ENCODE results near the gene DGKB. TPM values are rescaled to one million over a fixed set of nuclear protein-coding genes. Genes with fewer than 3 reads are reported as not detected.

The DGKB gene
- total RNA-seq (2021) (not detected in 2 replicates), Bru-seq, nascent RNA (percentile 9 among the genes with signal in this experiment), BruChase-seq, experiment 1, labeled RNA remaining after a 2-hour chase (percentile 6 among the genes with signal in this experiment), BruChase-seq, experiment 2, labeled RNA remaining after a 6-hour chase (percentile 4 among the genes with signal in this experiment)
- long read RNA-seq, result 0 reads

- Histone ChIP-seq H3K27me3 (replicated peaks; ENCODE audit: insufficient read depth, low read depth, low read length, poor library complexity) (peaks cover 23% of the 10 kb centered on the region), H3K27ac (ENCODE audit: low read depth, low read length, poor library complexity, severe bottlenecking) (no peak within 1 kb of the TSS), H3K4me3 (ENCODE audit: low read depth, low read length, poor library complexity, severe bottlenecking) (peak within 1 kb of the TSS; percentile 12), H3K4me1 (ENCODE audit: insufficient read depth, low read length, poor library complexity, severe bottlenecking) (peaks cover 4% of the 10 kb centered on the region), H3K36me3 (ENCODE audit: insufficient read depth, low read length, poor library complexity, severe bottlenecking) (no peaks in the 10 kb centered on the region), H3K9me3 (ENCODE audit: low read depth, low read length, poor library complexity, severe bottlenecking) (no peaks in the 10 kb centered on the region)
- BruUV-seq (replicated peaks), result no TSS peak
- intact Hi-C loops (cut with micrococcal nuclease; ENCODE audit: unreplicated experiment), result no loop called here
- no peak for TF ChIP-seq CTCF (conservative IDR thresholded peaks at IDR 0.05; ENCODE audit: low read depth, low read length)
- no peak for TF ChIP-seq EZH2 (IDR thresholded peaks at IDR 0.05; ENCODE audit: borderline replicate concordance, low read depth, low read length, poor library complexity, severe bottlenecking)
- POLR2A ChIA-PET (ENCODE audit: low non-redundant PET), result no interaction called here
- DNase-seq (ENCODE audit: low spot score), result peak; percentile 20
- CTCF ChIA-PET, result no interaction called here
Measured at GRCh38 chr7:14902589-14903067, at the start of gene DGKB. TSS of gene DGKB (minus strand) at chr7:14902751.

GRCh38 chr7:14950013-14950412 lies 47.5 kb upstream of the DGKB start:
- Histone ChIP-seq H3K27ac (ENCODE audit: low read depth, low read length, poor library complexity, severe bottlenecking) (no peak overlapping the region), H3K4me3 (ENCODE audit: low read depth, low read length, poor library complexity, severe bottlenecking) (no peak overlapping the region), H3K4me1 (ENCODE audit: insufficient read depth, low read length, poor library complexity, severe bottlenecking) (no peaks in the 10 kb centered on the region), H3K27me3 (replicated peaks; ENCODE audit: insufficient read depth, low read depth, low read length, poor library complexity) (peaks cover 27% of the 10 kb centered on the region), H3K9me3 (ENCODE audit: low read depth, low read length, poor library complexity, severe bottlenecking) (no peaks in the 10 kb centered on the region), H3K36me3 (ENCODE audit: insufficient read depth, low read length, poor library complexity, severe bottlenecking) (no peaks in the 10 kb centered on the region)
- no peak for TF ChIP-seq EZH2 (IDR thresholded peaks at IDR 0.05; ENCODE audit: borderline replicate concordance, low read depth, low read length, poor library complexity, severe bottlenecking)
- TF ChIP-seq CTCF (conservative IDR thresholded peaks at IDR 0.05; ENCODE audit: low read depth, low read length), result no peak
- no TSS peak for BruUV-seq (replicated peaks)
- DNase-seq (ENCODE audit: low spot score), result peak; percentile 13
- intact Hi-C loops (cut with micrococcal nuclease; ENCODE audit: unreplicated experiment), result no loop called here
- ChIA-PET POLR2A (ENCODE audit: low non-redundant PET) (no interaction called here), CTCF (interaction anchor here (0.7 kb wide), 1 partner anchor 163 kb away, joined by 3 read pairs; no protein-coding TSS in a partner anchor)

- Histone ChIP-seq H3K4me3 (ENCODE audit: low read depth, low read length, poor library complexity, severe bottlenecking) (no peak overlapping the region), H3K27ac (ENCODE audit: low read depth, low read length, poor library complexity, severe bottlenecking) (no peak overlapping the region), H3K4me1 (ENCODE audit: insufficient read depth, low read length, poor library complexity, severe bottlenecking) (no peaks in the 10 kb centered on the region), H3K9me3 (ENCODE audit: low read depth, low read length, poor library complexity, severe bottlenecking) (no peaks in the 10 kb centered on the region), H3K27me3 (replicated peaks; ENCODE audit: insufficient read depth, low read depth, low read length, poor library complexity) (peaks cover 7% of the 10 kb centered on the region), H3K36me3 (ENCODE audit: insufficient read depth, low read length, poor library complexity, severe bottlenecking) (no peaks in the 10 kb centered on the region)
- CTCF ChIA-PET, result no interaction called here
- intact Hi-C loops (cut with micrococcal nuclease; ENCODE audit: unreplicated experiment), result no loop called here
- BruUV-seq (replicated peaks), result no TSS peak
- no peak for DNase-seq (ENCODE audit: low spot score)
- TF ChIP-seq CTCF (conservative IDR thresholded peaks at IDR 0.05; ENCODE audit: low read depth, low read length), result no peak
- TF ChIP-seq EZH2 (IDR thresholded peaks at IDR 0.05; ENCODE audit: borderline replicate concordance, low read depth, low read length, poor library complexity, severe bottlenecking), result no peak
- POLR2A ChIA-PET (ENCODE audit: low non-redundant PET), result no interaction called here
Measured at GRCh38 chr7:14938181-14938580, 35.6 kb upstream of the DGKB start.
